Colonic mucosa (tissue), 4 donors: ENCODE data around the gene C1QL3. TPM values are rescaled to one million over a fixed set of nuclear protein-coding genes. Genes with fewer than 3 reads are reported as not detected.

Experiments used
- DNase-seq: peaks from one replicate; pipeline ENCODE4 v3.0.0-alpha.2; 2020
- H3K27ac ChIP-seq: fragments of 200-600 bp; one replicate; pipeline ENCODE4 v1.8.0; 2021
- H3K27me3 ChIP-seq: fragments of 200-600 bp; one replicate; pipeline ENCODE4 v1.8.0; 2021
- H3K36me3 ChIP-seq: fragments of 200-600 bp; one replicate; pipeline ENCODE4 v1.8.0; 2021
- H3K4me1 ChIP-seq: fragments of 200-600 bp; one replicate; pipeline ENCODE4 v1.8.0; 2021; ENCODE audit warnings: mild to moderate bottlenecking
- H3K4me3 ChIP-seq: fragments of 200-600 bp; one replicate; pipeline ENCODE4 v1.8.0; 2021
- H3K9ac ChIP-seq, 2 donors: one replicate each; pipeline ENCODE4 v1.7.0; 2013; ENCODE audit warnings: control low read depth in 2 of 2, low read depth in 2 of 2, low read length in 2 of 2
- H3K9me3 ChIP-seq: fragments of 200-600 bp; one replicate; pipeline ENCODE4 v1.8.0; 2021
- intact Hi-C: fragments of 100-400 bp; cut with DNase I; formaldehyde crosslinking; loops from one replicate; pipeline ENCODE4 v1.14.1; 2022
- total RNA-seq, 2 donors: library from RNA; stranded (reverse); fragmentation: NEBNext Ultra II Directional in 1 of 2; extraction: Animal tissue kit (Norgen Biotek cat#: 25700) in 1 of 2; gene quantifications; one replicate each; pipeline ENCODE4 v1.2.1, GENCODE V29; 2021
- TF ChIP-seq, protein P1 (sequence below): fragments of 200-600 bp; IDR thresholded peaks from one replicate; pipeline ENCODE4 v1.8.0; 2022; ENCODE audit warnings: antibody characterized with exemption, mild to moderate bottlenecking
- donor health status: healthy.
- donor health status: DM: no; HTN: no; CAD: no.
- donor health status: DM: no; HTN: no; CAD: no.

The C1QL3 gene
- total RNA-seq, 2 donors from 2014 or later: not detected

DNA sequence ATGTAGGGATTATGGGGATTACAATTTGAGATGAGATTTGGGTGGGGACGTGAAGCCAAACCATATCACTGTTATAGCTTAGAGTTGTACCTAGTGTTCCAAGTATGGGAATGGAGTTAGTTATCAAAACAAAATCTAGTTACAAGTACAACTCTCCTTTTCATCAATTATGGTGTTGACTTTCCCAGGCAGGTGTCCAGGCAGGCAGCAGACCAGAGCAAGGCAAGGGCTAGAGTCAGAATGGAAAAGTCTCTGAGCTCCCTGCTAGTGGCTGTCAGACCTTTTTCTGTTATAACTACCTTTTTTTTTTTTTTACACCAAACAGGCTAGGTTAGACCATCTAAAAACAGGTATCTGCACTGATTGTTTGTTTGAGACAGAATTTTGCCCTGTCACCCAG lies 55.7 kb downstream of the C1QL3 start:
- intact Hi-C loops: no loop called here
- Histone ChIP-seq H3K27ac (no peak overlapping the region), H3K9ac (no peak overlapping the region), H3K27me3 (no peaks in the 10 kb centered on the region), H3K4me3 (no peak overlapping the region), H3K9me3 (no peaks in the 10 kb centered on the region), H3K4me1 (no peaks in the 10 kb centered on the region), H3K36me3 (no peaks in the 10 kb centered on the region)
- TF ChIP-seq, protein P1, sequence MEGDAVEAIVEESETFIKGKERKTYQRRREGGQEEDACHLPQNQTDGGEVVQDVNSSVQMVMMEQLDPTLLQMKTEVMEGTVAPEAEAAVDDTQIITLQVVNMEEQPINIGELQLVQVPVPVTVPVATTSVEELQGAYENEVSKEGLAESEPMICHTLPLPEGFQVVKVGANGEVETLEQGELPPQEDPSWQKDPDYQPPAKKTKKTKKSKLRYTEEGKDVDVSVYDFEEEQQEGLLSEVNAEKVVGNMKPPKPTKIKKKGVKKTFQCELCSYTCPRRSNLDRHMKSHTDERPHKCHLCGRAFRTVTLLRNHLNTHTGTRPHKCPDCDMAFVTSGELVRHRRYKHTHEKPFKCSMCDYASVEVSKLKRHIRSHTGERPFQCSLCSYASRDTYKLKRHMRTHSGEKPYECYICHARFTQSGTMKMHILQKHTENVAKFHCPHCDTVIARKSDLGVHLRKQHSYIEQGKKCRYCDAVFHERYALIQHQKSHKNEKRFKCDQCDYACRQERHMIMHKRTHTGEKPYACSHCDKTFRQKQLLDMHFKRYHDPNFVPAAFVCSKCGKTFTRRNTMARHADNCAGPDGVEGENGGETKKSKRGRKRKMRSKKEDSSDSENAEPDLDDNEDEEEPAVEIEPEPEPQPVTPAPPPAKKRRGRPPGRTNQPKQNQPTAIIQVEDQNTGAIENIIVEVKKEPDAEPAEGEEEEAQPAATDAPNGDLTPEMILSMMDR: no peak
- DNase-seq: no peak

Other genes starting within 250 kb of the C1QL3 start
- 10 to 100 TPM; 14.1 to 20.5 TPM for gene PTER, start 84.9 kb downstream of the C1QL3 start, total RNA-seq